ENCODE data around the gene NRL. TPM values are rescaled to one million over a fixed set of nuclear protein-coding genes. Genes with fewer than 3 reads are reported as not detected.

Gene NRL
- total RNA-seq, 1 experiment from 2014 or later, result 1.4 TPM

- in situ Hi-C loops (cut with HindIII; ENCODE audit: low pct_unique_long_range_greater_than_20kb, low sequenced_read_pairs) (no loop called here), intact Hi-C loops (cut with micrococcal nuclease; ENCODE audit: unreplicated experiment) (no loop called here)
- H3K9me3 ChIP-seq (ENCODE audit: control insufficient read depth, insufficient read depth, low read depth, low read length), result no peaks in the 10 kb centered on the region
- TF ChIP-seq, protein P1, sequence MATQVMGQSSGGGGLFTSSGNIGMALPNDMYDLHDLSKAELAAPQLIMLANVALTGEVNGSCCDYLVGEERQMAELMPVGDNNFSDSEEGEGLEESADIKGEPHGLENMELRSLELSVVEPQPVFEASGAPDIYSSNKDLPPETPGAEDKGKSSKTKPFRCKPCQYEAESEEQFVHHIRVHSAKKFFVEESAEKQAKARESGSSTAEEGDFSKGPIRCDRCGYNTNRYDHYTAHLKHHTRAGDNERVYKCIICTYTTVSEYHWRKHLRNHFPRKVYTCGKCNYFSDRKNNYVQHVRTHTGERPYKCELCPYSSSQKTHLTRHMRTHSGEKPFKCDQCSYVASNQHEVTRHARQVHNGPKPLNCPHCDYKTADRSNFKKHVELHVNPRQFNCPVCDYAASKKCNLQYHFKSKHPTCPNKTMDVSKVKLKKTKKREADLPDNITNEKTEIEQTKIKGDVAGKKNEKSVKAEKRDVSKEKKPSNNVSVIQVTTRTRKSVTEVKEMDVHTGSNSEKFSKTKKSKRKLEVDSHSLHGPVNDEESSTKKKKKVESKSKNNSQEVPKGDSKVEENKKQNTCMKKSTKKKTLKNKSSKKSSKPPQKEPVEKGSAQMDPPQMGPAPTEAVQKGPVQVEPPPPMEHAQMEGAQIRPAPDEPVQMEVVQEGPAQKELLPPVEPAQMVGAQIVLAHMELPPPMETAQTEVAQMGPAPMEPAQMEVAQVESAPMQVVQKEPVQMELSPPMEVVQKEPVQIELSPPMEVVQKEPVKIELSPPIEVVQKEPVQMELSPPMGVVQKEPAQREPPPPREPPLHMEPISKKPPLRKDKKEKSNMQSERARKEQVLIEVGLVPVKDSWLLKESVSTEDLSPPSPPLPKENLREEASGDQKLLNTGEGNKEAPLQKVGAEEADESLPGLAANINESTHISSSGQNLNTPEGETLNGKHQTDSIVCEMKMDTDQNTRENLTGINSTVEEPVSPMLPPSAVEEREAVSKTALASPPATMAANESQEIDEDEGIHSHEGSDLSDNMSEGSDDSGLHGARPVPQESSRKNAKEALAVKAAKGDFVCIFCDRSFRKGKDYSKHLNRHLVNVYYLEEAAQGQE (IDR thresholded peaks at IDR 0.05; ENCODE audit: insufficient read depth in 1 of 2, low read depth in 2 of 2, low read length in 1 of 2), result no peak
- TF ChIP-seq SIN3A (IDR thresholded peaks at IDR 0.05; ENCODE audit: borderline replicate concordance, insufficient read depth, low read depth, low read length), result no peak
- no peak for TF ChIP-seq TCF7L2 (IDR thresholded peaks at IDR 0.05; ENCODE audit: low read depth, low read length)
- TF ChIP-seq, protein P2, sequence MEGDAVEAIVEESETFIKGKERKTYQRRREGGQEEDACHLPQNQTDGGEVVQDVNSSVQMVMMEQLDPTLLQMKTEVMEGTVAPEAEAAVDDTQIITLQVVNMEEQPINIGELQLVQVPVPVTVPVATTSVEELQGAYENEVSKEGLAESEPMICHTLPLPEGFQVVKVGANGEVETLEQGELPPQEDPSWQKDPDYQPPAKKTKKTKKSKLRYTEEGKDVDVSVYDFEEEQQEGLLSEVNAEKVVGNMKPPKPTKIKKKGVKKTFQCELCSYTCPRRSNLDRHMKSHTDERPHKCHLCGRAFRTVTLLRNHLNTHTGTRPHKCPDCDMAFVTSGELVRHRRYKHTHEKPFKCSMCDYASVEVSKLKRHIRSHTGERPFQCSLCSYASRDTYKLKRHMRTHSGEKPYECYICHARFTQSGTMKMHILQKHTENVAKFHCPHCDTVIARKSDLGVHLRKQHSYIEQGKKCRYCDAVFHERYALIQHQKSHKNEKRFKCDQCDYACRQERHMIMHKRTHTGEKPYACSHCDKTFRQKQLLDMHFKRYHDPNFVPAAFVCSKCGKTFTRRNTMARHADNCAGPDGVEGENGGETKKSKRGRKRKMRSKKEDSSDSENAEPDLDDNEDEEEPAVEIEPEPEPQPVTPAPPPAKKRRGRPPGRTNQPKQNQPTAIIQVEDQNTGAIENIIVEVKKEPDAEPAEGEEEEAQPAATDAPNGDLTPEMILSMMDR (IDR thresholded peaks at IDR 0.05), result no peak
- TF ChIP-seq POLR2AphosphoS5 (IDR thresholded peaks at IDR 0.05; ENCODE audit: low read depth, low read length), result no peak
- H3K27ac ChIP-seq (ENCODE audit: low read length), result no peak overlapping the region
- no peak for ATAC-seq
- H3K36me3 ChIP-seq (ENCODE audit: control insufficient read depth, insufficient read depth, low read length), result no peaks in the 10 kb centered on the region; the same call in 1 of the 2 replicates
- peaks cover 9% of the 10 kb centered on the region; the same call in 1 of the 2 replicates for H3K4me1 ChIP-seq (ENCODE audit: control insufficient read depth, insufficient read depth, low read length)
- no TSS peak for BruUV-seq (replicated peaks)
- H3K27me3 ChIP-seq (ENCODE audit: control insufficient read depth, insufficient read depth, low read length), result no peaks in the 10 kb centered on the region
- ChIA-PET POLR2A (no interaction called here), CTCF (interaction anchor here (1.5 kb wide), 1 partner anchor 22 kb away, joined by 6 read pairs; no protein-coding TSS in a partner anchor)
- no peak for DNase-seq (ENCODE audit: low read depth, low spot score)
- no peak overlapping the region for H3K4me3 ChIP-seq (ENCODE audit: low read depth in 2 of 2, low read length in 2 of 2)
Measured at GRCh38 chr14:24080142-24080530, 34.6 kb downstream of the NRL start.

GRCh38 chr14:24079491-24080141 is 35.1 kb downstream of the NRL start:
- Histone ChIP-seq H3K27ac (ENCODE audit: low read length) (no peak overlapping the region), H3K4me1 (ENCODE audit: control insufficient read depth, insufficient read depth, low read length) (peaks cover 9% of the 10 kb centered on the region; the same call in 1 of the 2 replicates), H3K27me3 (ENCODE audit: control insufficient read depth, insufficient read depth, low read length) (no peaks in the 10 kb centered on the region), H3K36me3 (ENCODE audit: control insufficient read depth, insufficient read depth, low read length) (no peaks in the 10 kb centered on the region; the same call in 1 of the 2 replicates), H3K9me3 (ENCODE audit: control insufficient read depth, insufficient read depth, low read depth, low read length) (no peaks in the 10 kb centered on the region), H3K4me3 (ENCODE audit: low read depth in 2 of 2, low read length in 2 of 2) (no peak overlapping the region)
- in situ Hi-C loops (cut with HindIII; ENCODE audit: low pct_unique_long_range_greater_than_20kb, low sequenced_read_pairs), result no loop called here
- ChIA-PET CTCF (interaction anchor here (1.5 kb wide), 1 partner anchor 21 kb away, joined by 6 read pairs; no protein-coding TSS in a partner anchor), POLR2A (no interaction called here)
- no peak for DNase-seq (ENCODE audit: low read depth, low spot score)
- ATAC-seq, result no peak
- intact Hi-C loops (cut with micrococcal nuclease; ENCODE audit: unreplicated experiment), result no loop called here
- no TSS peak for BruUV-seq (replicated peaks)
- TF ChIP-seq POLR2AphosphoS5 (IDR thresholded peaks at IDR 0.05; ENCODE audit: low read depth, low read length) (no peak), SIN3A (IDR thresholded peaks at IDR 0.05; ENCODE audit: borderline replicate concordance, insufficient read depth, low read depth, low read length) (no peak), TCF7L2 (IDR thresholded peaks at IDR 0.05; ENCODE audit: low read depth, low read length) (no peak)
- TF ChIP-seq, protein P1 (IDR thresholded peaks at IDR 0.05; ENCODE audit: insufficient read depth in 1 of 2, low read depth in 2 of 2, low read length in 1 of 2), result no peak
- TF ChIP-seq, protein P2 (IDR thresholded peaks at IDR 0.05), result no peak
